HG02870 (cell line): ENCODE measurements around the gene USP22.

ENCODE experiments used
- ATAC-seq: cut with Tn5 transposase; IDR thresholded peaks from one replicate; pipeline ENCODE4 v1.9.1; 2021; ENCODE audit warnings: mild to moderate bottlenecking, moderate library complexity; ENCODE audit not compliant: unreplicated experiment

The USP22 gene

GRCh38 chr17:21049457-21049856 lies 6.6 kb upstream of the USP22 start:
- no peak for ATAC-seq

GRCh38 chr17:21046216-21046615 lies 3.4 kb upstream of the USP22 start:
- ATAC-seq: no peak

GRCh38 chr17:21044971-21045370 lies 2.2 kb upstream of the USP22 start:
- no peak for ATAC-seq

GRCh38 chr17:21043296-21044232 lies 753 bp upstream of the USP22 start:
- peak; percentile 80 for ATAC-seq

GRCh38 chr17:21041741-21042457 lies 912 bp downstream of the USP22 start:
- ATAC-seq: no peak

GRCh38 chr17:21039839-21040575 lies 2.8 kb downstream of the USP22 start:
- no peak for ATAC-seq

GRCh38 chr17:21037117-21037803 lies 5.6 kb downstream of the USP22 start:
- no peak for ATAC-seq

- no peak for ATAC-seq
Measured at GRCh38 chr17:21036361-21036881, 6.4 kb downstream of the USP22 start.

GRCh38 chr17:21035406-21035805 lies 7.4 kb downstream of the USP22 start:
- ATAC-seq: no peak

GRCh38 chr17:21034340-21035235 lies 8.2 kb downstream of the USP22 start:
- peak; percentile 63 for ATAC-seq

GRCh38 chr17:21033350-21033749 lies 9.5 kb downstream of the USP22 start:
- ATAC-seq: no peak

GRCh38 chr17:21031756-21032396 lies 10.9 kb downstream of the USP22 start:
- no peak for ATAC-seq

- no peak for ATAC-seq
Measured at GRCh38 chr17:21030375-21030774, 12.4 kb downstream of the USP22 start.

- no peak for ATAC-seq
Measured at GRCh38 chr17:21029515-21029914, 13.3 kb downstream of the USP22 start.

- ATAC-seq: no peak
Measured at GRCh38 chr17:21029036-21029435, 13.8 kb downstream of the USP22 start.

GRCh38 chr17:21028192-21028591 lies 14.6 kb downstream of the USP22 start:
- ATAC-seq: no peak

GRCh38 chr17:21027031-21027430 lies 15.8 kb downstream of the USP22 start:
- ATAC-seq: no peak

- no peak for ATAC-seq
Measured at GRCh38 chr17:21025451-21025850, 17.4 kb downstream of the USP22 start.

- ATAC-seq: no peak
Measured at GRCh38 chr17:21024024-21024423, 18.8 kb downstream of the USP22 start.
